T-helper 2 cell treated with Interferon-gamma antibody and Interleukin-4, amounts not matched to agents 5 μg/mL and 100 μg/mL, for 36 hours (primary cell): ENCODE results near the gene AP3B1.
"Not testable (repeated sequence)": the region's sequence is repeated elsewhere in the genome, so short reads cannot be mapped to it uniquely, and the experiment has no call there.

ENCODE experiments used
- DNase-seq: peaks from one replicate; pipeline ENCODE4 v3.0.0; 2021; ENCODE audit warnings: low spot score
- H3K27ac Mint-ChIP-seq: one replicate; pipeline ENCODE4 v1.8.0; 2021; ENCODE audit warnings: mild to moderate bottlenecking, mixed read lengths
- H3K27me3 Mint-ChIP-seq: one replicate; pipeline ENCODE4 v1.8.0; 2021; ENCODE audit warnings: low read depth, mixed read lengths
- H3K36me3 Mint-ChIP-seq: one replicate; pipeline ENCODE4 v1.8.0; 2021; ENCODE audit warnings: low read depth, mixed read lengths
- H3K4me1 Mint-ChIP-seq: one replicate; pipeline ENCODE4 v1.8.0; 2021; ENCODE audit warnings: low read depth, mixed read lengths
- H3K4me3 Mint-ChIP-seq: one replicate; pipeline ENCODE4 v1.8.0; 2022; ENCODE audit warnings: mild to moderate bottlenecking, moderate library complexity, mixed read lengths
- H3K9me3 Mint-ChIP-seq: one replicate; pipeline ENCODE4 v1.8.0; 2021; ENCODE audit warnings: mixed read lengths

Gene AP3B1

GRCh38 chr5:78213799-78214198, 80.7 kb downstream of the AP3B1 start:
- Mint-ChIP-seq H3K27ac (no peak overlapping the region), H3K4me3 (no peak overlapping the region), H3K27me3 (no peaks in the 10 kb centered on the region), H3K36me3 (peaks cover 5% of the 10 kb centered on the region), H3K9me3 (no peaks in the 10 kb centered on the region), H3K4me1 (no peaks in the 10 kb centered on the region)
- DNase-seq, result no peak

GRCh38 chr5:78211052-78211451, 83.4 kb downstream of the AP3B1 start:
- no peaks in the 10 kb centered on the region for H3K9me3 Mint-ChIP-seq
- no peak overlapping the region for H3K4me3 Mint-ChIP-seq
- peaks cover 2% of the 10 kb centered on the region for H3K4me1 Mint-ChIP-seq
- DNase-seq, result no peak
- peaks cover 13% of the 10 kb centered on the region for H3K36me3 Mint-ChIP-seq
- H3K27me3 Mint-ChIP-seq, result no peaks in the 10 kb centered on the region
- no peak overlapping the region for H3K27ac Mint-ChIP-seq

- Mint-ChIP-seq H3K36me3 (peaks cover 43% of the 10 kb centered on the region), H3K4me1 (peaks cover 2% of the 10 kb centered on the region), H3K27me3 (no peaks in the 10 kb centered on the region), H3K9me3 (peaks cover 13% of the 10 kb centered on the region), H3K4me3 (no peak overlapping the region), H3K27ac (no peak overlapping the region)
- no peak for DNase-seq
These were observed 90.3 kb downstream of the AP3B1 start for GRCh38 chr5:78204241-78204640.

GRCh38 chr5:78203815-78204214, 90.7 kb downstream of the AP3B1 start:
- H3K4me1 Mint-ChIP-seq, result peaks cover 2% of the 10 kb centered on the region
- H3K27me3 Mint-ChIP-seq, result no peaks in the 10 kb centered on the region
- H3K36me3 Mint-ChIP-seq, result peaks cover 44% of the 10 kb centered on the region
- H3K9me3 Mint-ChIP-seq, result peaks cover 13% of the 10 kb centered on the region
- H3K27ac Mint-ChIP-seq, result no peak overlapping the region
- no peak overlapping the region for H3K4me3 Mint-ChIP-seq
- no peak for DNase-seq

- no peak overlapping the region for H3K4me3 Mint-ChIP-seq
- no peak overlapping the region for H3K27ac Mint-ChIP-seq
- H3K27me3 Mint-ChIP-seq, result no peaks in the 10 kb centered on the region
- DNase-seq, result no peak
- no peaks in the 10 kb centered on the region for H3K4me1 Mint-ChIP-seq
- peaks cover 10% of the 10 kb centered on the region for H3K9me3 Mint-ChIP-seq
- H3K36me3 Mint-ChIP-seq, result peaks cover 24% of the 10 kb centered on the region
These were observed 104.1 kb downstream of the AP3B1 start for GRCh38 chr5:78190402-78190801.

- H3K9me3 Mint-ChIP-seq, H3K27ac Mint-ChIP-seq, H3K4me1 Mint-ChIP-seq, H3K27me3 Mint-ChIP-seq, DNase-seq, H3K4me3 Mint-ChIP-seq: not testable (repeated sequence)
- H3K36me3 Mint-ChIP-seq, result peaks cover 21% of the 10 kb centered on the region
These were observed 105.8 kb downstream of the AP3B1 start for GRCh38 chr5:78188681-78189080.

GRCh38 chr5:78187172-78187571, 107.3 kb downstream of the AP3B1 start:
- Mint-ChIP-seq H3K27ac (no peak overlapping the region), H3K4me1 (peaks cover 6% of the 10 kb centered on the region), H3K36me3 (peaks cover 28% of the 10 kb centered on the region), H3K9me3 (peaks cover 10% of the 10 kb centered on the region), H3K4me3 (no peak overlapping the region), H3K27me3 (no peaks in the 10 kb centered on the region)
- no peak for DNase-seq

GRCh38 chr5:78182838-78183237, 111.7 kb downstream of the AP3B1 start:
- no peak for DNase-seq
- Mint-ChIP-seq H3K4me3 (no peak overlapping the region), H3K27me3 (no peaks in the 10 kb centered on the region), H3K9me3 (no peaks in the 10 kb centered on the region), H3K27ac (no peak overlapping the region), H3K4me1 (peaks cover 6% of the 10 kb centered on the region), H3K36me3 (peaks cover 23% of the 10 kb centered on the region)

GRCh38 chr5:78178356-78178755, 116.1 kb downstream of the AP3B1 start:
- Mint-ChIP-seq H3K27me3 (no peaks in the 10 kb centered on the region), H3K27ac (no peak overlapping the region), H3K4me1 (peaks cover 3% of the 10 kb centered on the region), H3K4me3 (no peak overlapping the region), H3K36me3 (peaks cover 53% of the 10 kb centered on the region), H3K9me3 (peaks cover 10% of the 10 kb centered on the region)
- DNase-seq, result no peak

- not testable (repeated sequence) for H3K4me1 Mint-ChIP-seq
- Mint-ChIP-seq H3K9me3 (peaks cover 49% of the 10 kb centered on the region), H3K36me3 (peaks cover 75% of the 10 kb centered on the region)
These were observed 124.2 kb downstream of the AP3B1 start for GRCh38 chr5:78170335-78170734.

GRCh38 chr5:78162253-78162862, 132.1 kb downstream of the AP3B1 start:
- DNase-seq, result no peak
- Mint-ChIP-seq H3K9me3 (peaks cover 5% of the 10 kb centered on the region), H3K27me3 (no peaks in the 10 kb centered on the region), H3K36me3 (peaks cover 20% of the 10 kb centered on the region), H3K4me1 (peaks cover 3% of the 10 kb centered on the region), H3K4me3 (no peak overlapping the region), H3K27ac (no peak overlapping the region)

More at GRCh38 chr5:78170335-78170734, 124.2 kb downstream of the AP3B1 start:
- not testable (repeated sequence) for H3K27me3 Mint-ChIP-seq, H3K27ac Mint-ChIP-seq, DNase-seq, H3K4me3 Mint-ChIP-seq

- H3K4me1 Mint-ChIP-seq, result no peaks in the 10 kb centered on the region
- H3K27me3 Mint-ChIP-seq, result no peaks in the 10 kb centered on the region
- H3K4me3 Mint-ChIP-seq, result no peak overlapping the region
- DNase-seq, result no peak
- H3K36me3 Mint-ChIP-seq, result peaks cover 55% of the 10 kb centered on the region
- peaks cover 10% of the 10 kb centered on the region for H3K9me3 Mint-ChIP-seq
- H3K27ac Mint-ChIP-seq, result no peak overlapping the region
These were observed 137.5 kb downstream of the AP3B1 start for GRCh38 chr5:78157001-78157400.

GRCh38 chr5:78151594-78152271, 142.8 kb downstream of the AP3B1 start:
- no peak overlapping the region for H3K4me3 Mint-ChIP-seq
- peaks cover 46% of the 10 kb centered on the region for H3K36me3 Mint-ChIP-seq
- H3K4me1 Mint-ChIP-seq, result no peaks in the 10 kb centered on the region
- H3K27ac Mint-ChIP-seq, result no peak overlapping the region
- H3K27me3 Mint-ChIP-seq, result no peaks in the 10 kb centered on the region
- peaks cover 10% of the 10 kb centered on the region for H3K9me3 Mint-ChIP-seq
- no peak for DNase-seq

GRCh38 chr5:78137290-78137689, 157.2 kb downstream of the AP3B1 start:
- H3K4me3 Mint-ChIP-seq, result no peak overlapping the region
- peaks cover 23% of the 10 kb centered on the region for H3K36me3 Mint-ChIP-seq
- peaks cover 2% of the 10 kb centered on the region for H3K4me1 Mint-ChIP-seq
- no peaks in the 10 kb centered on the region for H3K27me3 Mint-ChIP-seq
- no peak overlapping the region for H3K27ac Mint-ChIP-seq
- DNase-seq, result no peak
- H3K9me3 Mint-ChIP-seq, result no peaks in the 10 kb centered on the region

GRCh38 chr5:78133423-78133822, 161.1 kb downstream of the AP3B1 start:
- Mint-ChIP-seq H3K27ac (no peak overlapping the region), H3K27me3 (no peaks in the 10 kb centered on the region), H3K4me3 (no peak overlapping the region), H3K9me3 (no peaks in the 10 kb centered on the region), H3K4me1 (peaks cover 2% of the 10 kb centered on the region), H3K36me3 (peaks cover 7% of the 10 kb centered on the region)
- DNase-seq, result no peak
